Omental fat pad (tissue), 4 donors: ENCODE measurements around the gene GTSE1. TPM values are rescaled to one million over a fixed set of nuclear protein-coding genes. Genes with fewer than 3 reads are reported as not detected.

Experiments used
- ATAC-seq: fragments of 150-250 bp; one replicate; pipeline ENCODE4 v1.9.1; 2016; ENCODE audit warnings: mild to moderate bottlenecking, moderate library complexity; ENCODE audit not compliant: low FRiP score
- DNase-seq: peaks from one replicate; pipeline ENCODE4 v3.0.0-alpha.2; 2019; ENCODE audit warnings: low spot score
- total RNA-seq, 4 donors: library from RNA; depleted of rRNA; stranded (reverse); fragments of >200 nt; gene quantifications; one replicate each; pipeline ENCODE4 v1.1.0, GENCODE V29; 2016
- TF ChIP-seq, protein P1 (sequence below), 3 donors: fragments of 450-650 bp; IDR thresholded peaks; one replicate each; pipeline ENCODE4 v1.5.1; 2016 to 2017; ENCODE audit warnings: antibody characterized with exemption in 3 of 3, mild to moderate bottlenecking in 3 of 3, moderate library complexity in 2 of 3

The GTSE1 gene
- total RNA-seq, 4 donors from 2014 or later, result 1.1 to 2.5 (median 1.3) TPM; not detected in 1

DNA sequence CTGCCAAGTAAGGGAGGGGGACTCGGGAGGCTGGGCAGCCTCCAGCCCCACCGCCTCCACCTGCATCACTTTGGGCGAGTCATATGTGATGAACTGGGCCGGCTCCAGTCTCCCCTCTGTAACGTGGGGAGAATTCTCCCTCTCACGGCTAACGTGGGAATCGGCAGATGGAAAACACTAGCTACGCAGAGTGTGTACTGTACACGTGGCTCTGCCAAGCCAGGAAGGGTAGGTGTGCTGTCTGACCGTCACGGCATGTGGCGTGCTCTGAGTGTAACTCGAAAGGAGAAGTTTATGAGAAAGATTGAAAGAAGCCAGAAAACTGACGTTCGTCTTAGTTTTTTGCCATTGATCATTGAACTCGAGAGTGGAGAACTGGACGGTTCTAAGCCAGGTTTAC is 52.6 kb downstream of the GTSE1 start:
- TF ChIP-seq, protein P1, sequence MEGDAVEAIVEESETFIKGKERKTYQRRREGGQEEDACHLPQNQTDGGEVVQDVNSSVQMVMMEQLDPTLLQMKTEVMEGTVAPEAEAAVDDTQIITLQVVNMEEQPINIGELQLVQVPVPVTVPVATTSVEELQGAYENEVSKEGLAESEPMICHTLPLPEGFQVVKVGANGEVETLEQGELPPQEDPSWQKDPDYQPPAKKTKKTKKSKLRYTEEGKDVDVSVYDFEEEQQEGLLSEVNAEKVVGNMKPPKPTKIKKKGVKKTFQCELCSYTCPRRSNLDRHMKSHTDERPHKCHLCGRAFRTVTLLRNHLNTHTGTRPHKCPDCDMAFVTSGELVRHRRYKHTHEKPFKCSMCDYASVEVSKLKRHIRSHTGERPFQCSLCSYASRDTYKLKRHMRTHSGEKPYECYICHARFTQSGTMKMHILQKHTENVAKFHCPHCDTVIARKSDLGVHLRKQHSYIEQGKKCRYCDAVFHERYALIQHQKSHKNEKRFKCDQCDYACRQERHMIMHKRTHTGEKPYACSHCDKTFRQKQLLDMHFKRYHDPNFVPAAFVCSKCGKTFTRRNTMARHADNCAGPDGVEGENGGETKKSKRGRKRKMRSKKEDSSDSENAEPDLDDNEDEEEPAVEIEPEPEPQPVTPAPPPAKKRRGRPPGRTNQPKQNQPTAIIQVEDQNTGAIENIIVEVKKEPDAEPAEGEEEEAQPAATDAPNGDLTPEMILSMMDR (IDR thresholded peaks at IDR 0.05), result no peak
- ATAC-seq (no peak), DNase-seq (no peak)

DNA sequence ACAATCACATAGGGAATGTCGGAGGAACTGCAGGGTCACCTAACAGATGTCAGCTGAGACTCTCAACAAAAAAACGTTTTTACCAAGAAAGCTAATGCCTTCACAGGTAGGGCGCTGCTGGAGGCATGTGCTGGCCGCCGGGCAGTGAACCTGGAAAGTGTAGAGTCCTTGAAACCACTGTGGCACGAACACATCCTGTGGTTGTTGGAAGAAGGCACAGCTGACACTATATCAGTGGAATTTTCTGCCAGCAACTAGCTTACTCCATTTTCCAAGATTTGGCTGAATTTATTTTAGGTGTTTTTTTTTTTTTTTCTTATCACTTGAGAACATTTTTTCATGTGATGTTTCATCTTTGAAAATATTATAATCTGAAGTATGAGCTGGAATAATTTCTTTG is 53.0 kb downstream of the GTSE1 start:
- no peak for DNase-seq
- ATAC-seq, result no peak
- TF ChIP-seq, protein P1 (IDR thresholded peaks at IDR 0.05), result no peak

DNA sequence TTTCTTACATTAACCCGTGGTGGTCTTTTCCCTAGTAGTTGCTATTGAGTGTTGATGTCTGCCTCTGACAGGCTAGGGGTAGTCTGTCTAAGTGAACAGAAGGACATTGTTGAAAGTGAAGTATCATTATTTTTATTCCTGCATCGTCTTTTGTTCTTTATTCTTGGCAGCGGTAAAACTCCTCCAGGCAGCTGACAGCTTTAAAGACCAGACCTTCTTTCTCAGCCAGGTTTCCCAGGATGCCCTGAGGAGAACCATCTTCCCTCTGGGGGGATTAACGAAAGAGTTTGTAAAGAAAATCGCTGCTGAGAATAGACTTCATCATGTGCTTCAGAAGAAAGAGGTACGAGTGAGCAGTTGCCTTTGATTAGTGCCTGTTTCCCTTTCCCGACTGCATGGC is 53.5 kb downstream of the GTSE1 start:
- TF ChIP-seq, protein P1 (IDR thresholded peaks at IDR 0.05), result no peak
- DNase-seq (no peak), ATAC-seq (no peak)

DNA sequence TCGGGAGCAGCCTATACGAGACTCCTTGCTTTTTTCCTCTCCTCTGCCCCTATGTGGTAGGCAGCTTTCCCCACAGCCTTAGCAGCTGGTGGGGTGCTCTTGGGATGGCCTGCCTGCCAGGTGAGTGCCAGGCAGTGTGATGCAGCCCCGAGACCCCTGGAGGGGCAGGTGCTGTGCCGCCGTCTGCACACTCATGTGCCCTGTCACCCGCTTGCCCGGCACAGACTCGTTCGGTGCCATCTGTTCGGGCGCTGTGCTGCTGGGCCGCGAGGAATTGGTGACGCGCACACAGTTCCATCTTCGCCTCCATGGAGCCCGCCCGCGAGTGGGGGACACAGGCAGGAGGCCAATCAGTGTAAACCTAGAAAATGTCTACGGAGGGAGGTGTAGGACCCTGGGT is 54.0 kb downstream of the GTSE1 start:
- ATAC-seq, result no peak
- TF ChIP-seq, protein P1 (IDR thresholded peaks at IDR 0.05), result no peak
- no peak for DNase-seq

DNA sequence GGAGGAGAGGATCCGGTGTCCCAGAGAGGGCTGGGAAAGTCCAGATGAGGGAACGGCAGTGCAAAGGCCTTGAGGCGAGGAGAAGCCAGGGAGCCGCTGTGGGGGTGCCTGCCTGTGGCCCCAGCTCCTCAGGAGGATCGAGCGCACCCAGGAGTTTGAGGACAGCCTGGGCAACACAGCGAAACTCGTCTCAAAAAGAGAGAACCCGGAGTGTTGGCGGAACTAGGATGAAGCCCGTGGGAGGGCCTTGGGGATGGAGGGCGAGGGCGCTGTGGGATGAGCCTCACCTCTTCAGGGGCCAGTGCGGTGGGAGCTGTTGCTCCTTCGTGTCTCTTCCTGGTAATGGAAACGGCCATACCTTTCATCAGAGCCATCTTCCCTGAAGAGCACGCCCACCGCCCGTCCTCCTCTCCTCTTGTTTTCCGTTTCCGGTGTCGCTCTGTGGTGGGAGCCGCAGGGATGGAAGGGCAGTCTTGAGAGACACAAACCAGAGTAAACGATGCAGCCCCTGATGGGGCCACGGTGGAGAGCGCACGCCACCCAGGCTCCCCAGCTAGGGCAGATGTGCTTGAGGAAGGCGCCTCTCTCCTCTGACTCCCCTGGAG is 54.6 kb downstream of the GTSE1 start:
- no peak for DNase-seq
- ATAC-seq, result no peak
- TF ChIP-seq, protein P1 (IDR thresholded peaks at IDR 0.05), result no peak

DNA sequence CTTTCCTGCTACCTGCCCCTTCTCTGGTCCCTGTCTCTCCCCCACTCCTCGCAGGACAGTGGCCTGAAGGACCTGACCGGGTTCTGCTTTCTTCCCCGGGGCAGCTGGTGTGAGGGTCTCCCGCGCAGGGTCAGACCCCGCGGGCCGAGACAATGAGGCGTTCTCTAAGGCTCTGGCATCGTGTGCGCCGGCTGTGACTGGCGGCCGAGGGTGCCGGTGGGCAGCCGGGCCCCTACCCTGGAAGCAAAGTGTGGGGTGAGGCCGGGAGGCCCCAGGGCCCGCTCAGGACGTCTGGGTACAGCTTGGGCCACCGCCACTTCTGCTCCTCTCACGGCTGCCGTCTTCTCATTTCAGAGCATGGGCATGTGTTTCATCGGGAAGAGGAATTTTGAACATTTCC is 55.1 kb downstream of the GTSE1 start:
- DNase-seq, result no peak

DNA sequence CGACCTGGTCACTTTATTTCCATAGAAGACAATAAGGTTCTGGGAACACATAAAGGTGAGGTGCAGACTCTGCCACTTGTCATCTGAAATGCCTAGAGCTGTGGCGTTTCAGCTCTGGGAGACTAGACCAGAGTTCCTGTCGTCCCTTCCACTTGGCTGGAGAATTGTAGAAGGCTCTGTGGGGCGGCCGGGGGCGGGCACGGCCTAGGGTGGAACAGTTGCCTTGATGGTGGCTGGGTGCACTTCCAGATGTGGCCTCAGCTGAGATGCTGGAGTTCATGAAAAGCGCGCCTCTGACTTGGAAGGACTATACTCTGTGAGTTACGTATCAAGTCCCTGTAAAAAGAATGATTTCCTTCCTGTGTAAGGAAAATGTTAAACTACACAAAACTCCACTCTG is 55.6 kb downstream of the GTSE1 start:
- TF ChIP-seq, protein P1 (IDR thresholded peaks at IDR 0.05), result no peak
- ATAC-seq (no peak), DNase-seq (no peak)

More for the DNA sequence above, 55.1 kb downstream of the GTSE1 start:
- ATAC-seq, result no peak
- TF ChIP-seq, protein P1 (IDR thresholded peaks at IDR 0.05), result no peak
